HG03196 (cell line): ENCODE measurements around the gene WSCD2.

ENCODE experiments used
- ATAC-seq: cut with Tn5 transposase; IDR thresholded peaks from one replicate; pipeline ENCODE4 v1.9.1; 2021; ENCODE audit not compliant: unreplicated experiment

Gene WSCD2

GRCh38 chr12:108126990-108127501, 2.0 kb upstream of the WSCD2 start:
- no peak for ATAC-seq

GRCh38 chr12:108127654-108128053, 1.4 kb upstream of the WSCD2 start:
- ATAC-seq: no peak

- no peak for ATAC-seq
Observed at GRCh38 chr12:108128221-108129016, 669 bp upstream of the WSCD2 start.

GRCh38 chr12:108131035-108131434, 1.9 kb downstream of the WSCD2 start:
- no peak for ATAC-seq

DNA sequence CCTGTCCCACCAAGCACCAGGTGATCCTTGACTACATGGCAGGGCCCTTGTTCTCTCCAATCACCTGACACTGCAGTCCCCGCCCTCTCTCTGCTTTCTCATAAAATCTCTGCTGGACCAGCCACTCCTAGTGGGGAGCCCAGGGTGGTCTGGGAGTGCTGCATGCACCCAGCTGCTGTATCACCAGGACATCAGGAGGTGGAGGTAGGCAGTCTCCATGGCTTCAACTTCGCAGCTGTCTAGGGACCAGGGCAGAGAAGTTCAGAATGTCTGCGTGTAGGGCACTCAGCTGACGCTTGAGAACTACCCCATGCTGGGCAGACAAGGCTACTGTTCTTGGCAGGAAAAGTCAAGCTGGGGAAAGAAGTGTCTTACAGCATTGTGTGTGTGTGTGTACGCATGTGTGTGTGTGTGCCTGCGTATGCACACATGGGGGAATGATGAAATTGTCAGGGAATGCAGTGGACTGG, 2.6 kb downstream of the WSCD2 start:
- no peak for ATAC-seq

DNA sequence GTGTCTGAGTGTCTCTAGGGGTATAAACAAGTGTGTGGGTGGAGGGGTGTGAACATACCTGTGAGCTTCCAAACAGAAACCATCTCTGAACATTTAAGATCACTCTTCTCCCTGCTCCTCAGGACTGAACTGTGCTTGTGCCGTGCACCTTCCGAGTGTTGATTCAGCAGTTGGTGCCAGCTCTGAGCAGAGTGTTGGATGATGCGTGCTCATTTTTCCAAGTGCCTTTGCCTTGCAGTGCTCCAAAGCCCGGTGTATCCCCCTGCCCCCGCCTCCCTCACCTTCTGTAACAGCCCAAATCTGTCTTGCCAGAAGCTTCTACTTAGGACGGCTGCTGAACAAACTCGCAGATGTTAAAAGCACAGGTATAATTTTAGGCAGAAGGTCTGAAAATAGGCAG, 4.4 kb downstream of the WSCD2 start:
- ATAC-seq: no peak

GRCh38 chr12:108134744-108135143, 5.7 kb downstream of the WSCD2 start:
- no peak for ATAC-seq

DNA sequence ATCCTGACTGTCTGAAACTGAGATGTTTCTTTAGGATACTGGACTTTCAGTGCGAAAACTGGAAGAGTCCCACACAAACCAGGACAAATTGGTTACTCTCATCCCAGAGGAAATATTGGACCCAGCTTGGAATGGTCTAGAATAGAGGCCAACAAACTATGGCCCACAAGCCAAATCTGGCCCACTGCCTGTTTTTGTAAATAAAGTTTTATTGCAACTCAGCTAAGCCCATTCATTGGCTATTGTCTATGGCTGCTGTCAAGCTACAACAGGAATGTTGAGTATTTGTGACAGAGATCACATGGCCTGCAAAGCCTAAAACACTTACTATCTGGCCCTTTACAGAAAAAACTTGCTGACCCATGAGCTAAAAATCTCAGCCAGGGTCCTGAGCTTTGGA, 6.5 kb downstream of the WSCD2 start:
- ATAC-seq: no peak

- ATAC-seq: no peak
Observed at GRCh38 chr12:108136697-108137096, 7.6 kb downstream of the WSCD2 start.

GRCh38 chr12:108139454-108139853, 10.4 kb downstream of the WSCD2 start:
- no peak for ATAC-seq

- no peak for ATAC-seq
Observed at GRCh38 chr12:108140501-108140900, 11.4 kb downstream of the WSCD2 start.

GRCh38 chr12:108141600-108142130, 12.6 kb downstream of the WSCD2 start:
- no peak for ATAC-seq

GRCh38 chr12:108143144-108143543, 14.1 kb downstream of the WSCD2 start:
- no peak for ATAC-seq

DNA sequence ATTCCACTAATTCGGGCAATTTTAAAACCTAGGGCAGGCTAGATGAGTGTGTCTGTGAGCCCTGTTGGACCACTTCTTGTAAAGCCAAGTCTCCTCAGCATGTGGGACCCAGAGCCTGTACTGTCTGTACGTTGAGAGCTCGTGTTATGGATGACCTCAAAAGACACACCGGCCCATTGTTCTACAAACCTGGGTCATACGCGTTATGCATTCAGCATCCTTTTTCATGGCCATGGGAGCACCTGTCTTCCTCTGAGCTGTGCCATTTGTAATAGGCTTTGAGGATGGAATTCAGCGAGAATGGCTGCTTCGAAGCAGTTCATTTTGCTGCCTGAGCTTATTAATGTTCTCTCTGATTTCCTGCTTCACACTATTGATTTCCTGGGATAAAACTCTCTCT, 15.0 kb downstream of the WSCD2 start:
- no peak for ATAC-seq

DNA sequence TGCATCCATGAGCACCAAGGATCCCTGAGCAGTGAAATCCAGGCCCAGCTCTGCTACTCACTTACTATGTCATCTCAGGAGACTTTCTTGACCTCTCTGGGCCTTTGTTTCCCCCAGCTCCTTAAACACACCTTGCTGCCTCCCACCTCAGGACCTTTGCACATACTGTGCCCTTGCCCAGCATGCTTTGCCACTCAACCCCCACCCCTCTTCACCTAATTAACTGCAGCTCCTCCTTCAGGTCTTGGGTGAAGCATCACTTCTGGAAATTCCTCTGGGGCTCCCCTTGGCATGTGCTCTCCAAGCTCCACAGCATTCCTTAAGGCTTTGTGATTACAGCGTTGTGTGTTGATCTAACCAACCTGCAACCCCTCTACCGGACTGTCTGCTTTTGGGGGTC, 15.9 kb downstream of the WSCD2 start:
- no peak for ATAC-seq

DNA sequence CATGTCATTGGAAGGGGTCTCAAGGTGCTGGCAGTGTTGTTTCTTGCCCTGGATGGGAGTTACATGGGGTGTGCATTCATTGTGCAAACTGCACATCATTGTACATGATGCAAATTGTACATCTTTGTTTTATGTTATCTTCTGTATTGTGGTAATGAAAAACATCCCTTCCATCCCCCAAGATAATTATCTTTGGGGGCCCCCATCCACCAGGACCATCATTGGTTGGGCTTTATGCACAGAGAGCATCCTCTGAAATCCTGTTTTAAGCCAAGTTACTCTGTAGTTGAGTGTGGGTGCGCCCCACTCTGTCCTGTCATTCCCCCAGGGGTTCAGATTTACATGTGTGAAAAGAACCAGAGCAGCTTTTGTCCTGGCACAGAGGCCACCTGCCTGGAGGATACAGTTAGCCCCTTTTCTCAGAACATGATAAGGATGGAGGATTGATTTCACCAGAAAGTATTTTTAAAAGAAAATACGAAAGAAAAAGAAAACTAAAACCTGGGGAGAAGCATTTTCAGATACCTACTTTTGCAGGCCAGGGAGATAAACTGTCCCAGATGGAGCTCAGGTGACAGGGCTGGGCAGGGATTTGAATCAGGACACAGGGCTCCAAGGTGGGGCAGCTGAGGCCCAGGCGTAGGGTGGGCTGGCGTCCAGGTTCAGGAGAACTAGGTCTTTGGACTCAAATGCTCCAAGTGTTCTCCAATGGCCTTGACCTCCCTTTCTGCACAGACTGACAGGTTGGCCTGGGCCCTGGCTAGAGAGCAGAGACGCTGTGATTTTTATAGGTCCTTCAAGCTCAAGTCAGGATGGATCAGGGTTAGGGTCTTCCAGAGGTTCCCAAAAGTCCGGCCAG, 17.2 kb downstream of the WSCD2 start:
- no peak for ATAC-seq

DNA sequence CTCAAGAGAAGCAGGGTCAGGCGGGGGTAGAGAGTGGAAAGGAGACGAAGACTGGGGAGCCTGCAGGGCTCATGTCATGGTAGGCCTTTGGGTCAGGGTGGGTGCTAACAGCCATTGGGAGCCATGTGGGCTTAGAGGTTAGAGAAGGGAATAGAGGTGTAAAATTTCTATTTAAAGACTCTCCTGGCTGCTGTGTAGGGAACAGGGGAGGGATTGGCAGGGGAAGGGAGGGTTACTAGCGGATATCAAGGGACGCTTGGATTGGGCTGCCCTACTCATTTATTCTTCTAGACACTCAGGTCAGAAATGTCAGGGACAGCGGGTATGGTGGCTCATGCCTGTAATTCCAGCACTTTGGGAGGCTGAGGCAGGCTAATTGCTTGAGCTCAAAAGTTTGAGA, 18.2 kb downstream of the WSCD2 start:
- no peak for ATAC-seq

- ATAC-seq: no peak
Observed at GRCh38 chr12:108148521-108149074, 19.5 kb downstream of the WSCD2 start.

DNA sequence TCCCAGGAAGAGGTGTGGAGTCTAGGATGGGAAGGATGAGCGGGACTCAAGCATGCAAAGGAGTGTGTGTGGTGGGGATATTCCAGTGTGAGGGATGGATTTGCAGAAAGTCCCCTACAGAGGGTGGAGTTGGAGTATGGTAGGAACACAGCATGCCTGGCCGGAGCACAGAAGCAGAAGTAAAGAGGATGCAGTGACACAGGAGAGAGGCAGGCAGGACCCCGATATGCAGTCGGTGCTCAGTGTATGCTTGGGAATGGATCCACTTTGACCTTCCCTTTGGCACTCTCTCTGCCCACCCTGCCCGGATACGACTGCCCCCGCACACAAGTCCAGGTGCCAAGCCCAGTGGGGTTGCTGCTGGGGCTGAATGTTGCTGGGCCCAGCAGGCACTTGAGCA, 21.3 kb downstream of the WSCD2 start:
- no peak for ATAC-seq

GRCh38 chr12:108151533-108152169, 22.6 kb downstream of the WSCD2 start:
- no peak for ATAC-seq

DNA sequence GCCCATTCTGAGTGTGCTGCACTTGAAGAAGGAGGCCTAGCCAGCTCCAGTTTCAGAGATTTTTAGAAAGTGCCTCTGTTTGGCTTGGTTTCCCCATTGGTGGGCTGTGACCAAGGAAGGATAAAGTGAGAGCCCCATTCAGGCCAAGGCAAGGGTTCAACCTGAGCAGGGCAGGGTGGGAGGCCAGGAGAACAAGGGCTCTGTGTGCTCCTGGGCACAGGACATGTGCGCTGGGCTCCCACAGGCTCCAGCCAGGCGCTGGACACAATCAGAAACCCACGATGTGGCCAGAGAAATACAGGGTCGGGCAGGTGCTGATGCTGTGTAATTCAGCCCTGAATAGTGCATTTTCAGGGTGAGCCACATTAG, 23.1 kb downstream of the WSCD2 start:
- ATAC-seq: no peak
